OCI-LY3 (cell line): Measurements from ENCODE around the gene SLC46A2.

ENCODE experiments used
- H2AFZ ChIP-seq: fragments of 200-600, 300-600 bp; shearing (Covaris generic); 2 replicates; pipeline ENCODE4 v1.6.0; 2014; ENCODE audit warnings: antibody characterized with exemption, low read depth, low read length
- H3K27ac ChIP-seq: fragments of 200-600, 300-600 bp; sonication (generic); 2 replicates; pipeline ENCODE4 v1.5.1; 2014; ENCODE audit warnings: mild to moderate bottlenecking, low read length, moderate library complexity, mixed read lengths
- H3K27me3 ChIP-seq: fragments of 200-600, 300-600 bp; sonication (generic); 2 replicates; pipeline ENCODE4 v1.6.1; 2014; ENCODE audit warnings: low read depth, low read length, mixed read lengths
- H3K36me3 ChIP-seq: fragments of 200-600, 300-600 bp; sonication (generic); replicated peaks from 2 replicates; pipeline ENCODE3; 2014; ENCODE audit warnings: low read depth, low read length, mixed read lengths
- H3K4me1 ChIP-seq: fragments of 300-600, 200-600 bp; sonication (generic); 2 replicates; pipeline ENCODE4 v1.6.1; 2014; ENCODE audit warnings: low read length, mixed read lengths
- H3K4me2 ChIP-seq: fragments of 200-600, 300-600 bp; sonication (generic); 2 replicates; pipeline ENCODE4 v1.6.1; 2014; ENCODE audit warnings: low read length, mixed read lengths
- H3K4me3 ChIP-seq: fragments of 300-600, 200-600 bp; sonication (generic); 2 replicates; pipeline ENCODE4 v1.5.1; 2014; ENCODE audit warnings: antibody characterized with exemption, mild to moderate bottlenecking, low read length, moderate library complexity
- H3K79me2 ChIP-seq: fragments of 300-600, 200-600 bp; shearing (Covaris generic); 2 replicates; pipeline ENCODE4 v1.6.1; 2014; ENCODE audit warnings: mild to moderate bottlenecking, low read length, mixed read lengths
- H3K9ac ChIP-seq: fragments of 300-600, 200-600 bp; shearing (Covaris generic); 2 replicates; pipeline ENCODE4 v1.6.0; 2014; ENCODE audit warnings: mild to moderate bottlenecking, low read length, moderate library complexity
- H3K9me3 ChIP-seq: fragments of 200-600, 300-600 bp; shearing (Covaris generic); 2 replicates; pipeline ENCODE4 v1.6.1; 2014; ENCODE audit warnings: low read length, mixed read lengths; ENCODE audit not compliant: insufficient read depth
- H4K20me1 ChIP-seq: fragments of 200-600, 300-600 bp; sonication (generic); 2 replicates; pipeline ENCODE4 v1.6.1; 2016; ENCODE audit warnings: low read length, mixed read lengths; ENCODE audit not compliant: insufficient read depth
- CTCF ChIP-seq: fragments of 200-600, 300-600 bp; sonication (generic); IDR thresholded peaks from 2 replicates; pipeline ENCODE4 v1.5.1; 2014; ENCODE audit warnings: antibody characterized with exemption, low read length, low read depth
- EZH2phosphoT487 ChIP-seq: fragments of 200-600 bp; shearing (Covaris generic); IDR thresholded peaks from 2 replicates; pipeline ENCODE4 v1.6.1; 2018; ENCODE audit warnings: antibody characterized with exemption, mixed run types, low read depth

The SLC46A2 gene

GRCh38 chr9:112852741-112853504, 37.8 kb downstream of the SLC46A2 start:
- Histone ChIP-seq H4K20me1 (no peaks in the 10 kb centered on the region; the same call in 1 of the 2 replicates), H3K4me1 (peaks cover 15% of the 10 kb centered on the region), H3K9ac (no peak overlapping the region), H3K27me3 (no peaks in the 10 kb centered on the region; the same call in 1 of the 2 replicates), H3K36me3 (no peaks in the 10 kb centered on the region), H3K9me3 (no peaks in the 10 kb centered on the region), H3K4me2 (no peak overlapping the region), H2AFZ (no peak overlapping the region), H3K27ac (no peak overlapping the region), H3K79me2 (no peaks in the 10 kb centered on the region), H3K4me3 (no peak overlapping the region)
- TF ChIP-seq EZH2phosphoT487 (no peak), CTCF (no peak)

DNA sequence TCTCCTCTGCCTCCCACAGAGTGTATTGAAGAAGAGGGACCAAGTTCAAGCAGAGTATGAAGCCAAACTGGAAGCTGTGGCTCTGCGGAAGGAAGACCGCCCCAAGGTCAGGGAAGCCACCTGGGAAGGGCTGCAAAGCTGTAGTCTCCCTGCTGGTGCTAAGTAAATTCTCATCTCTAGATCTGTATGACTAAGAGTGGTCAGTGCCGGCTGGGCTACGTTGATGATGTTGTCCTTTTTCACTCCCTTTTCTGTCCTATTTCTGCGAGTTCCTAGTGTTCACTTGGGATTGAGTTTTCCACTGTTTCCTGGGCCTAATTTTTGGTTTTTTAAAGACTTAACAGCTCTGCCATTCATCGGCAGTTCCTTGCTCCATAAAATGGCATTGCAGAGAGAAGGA, 39.8 kb downstream of the SLC46A2 start:
- no peak overlapping the region for H2AFZ ChIP-seq
- H3K9ac ChIP-seq = no peak overlapping the region
- H3K36me3 ChIP-seq = no peaks in the 10 kb centered on the region
- no peak overlapping the region for H3K27ac ChIP-seq
- H3K79me2 ChIP-seq = no peaks in the 10 kb centered on the region
- H3K27me3 ChIP-seq = no peaks in the 10 kb centered on the region; the same call in 1 of the 2 replicates
- TF ChIP-seq EZH2phosphoT487 (no peak), CTCF (no peak)
- H3K4me3 ChIP-seq = no peak overlapping the region
- H3K9me3 ChIP-seq = no peaks in the 10 kb centered on the region
- H4K20me1 ChIP-seq = no peaks in the 10 kb centered on the region; the same call in 1 of the 2 replicates
- no peak overlapping the region for H3K4me2 ChIP-seq
- H3K4me1 ChIP-seq = peaks cover 18% of the 10 kb centered on the region

GRCh38 chr9:112849363-112849922, 41.2 kb downstream of the SLC46A2 start:
- Histone ChIP-seq H2AFZ (no peak overlapping the region), H3K79me2 (no peaks in the 10 kb centered on the region), H3K4me2 (peak overlapping the region; percentile 22), H4K20me1 (no peaks in the 10 kb centered on the region; the same call in 1 of the 2 replicates), H3K36me3 (no peaks in the 10 kb centered on the region), H3K4me1 (peaks cover 31% of the 10 kb centered on the region), H3K27me3 (no peaks in the 10 kb centered on the region; the same call in 1 of the 2 replicates), H3K9me3 (no peaks in the 10 kb centered on the region), H3K4me3 (no peak overlapping the region), H3K9ac (no peak overlapping the region), H3K27ac (no peak overlapping the region)
- TF ChIP-seq CTCF (no peak), EZH2phosphoT487 (no peak)

- no peak overlapping the region for H3K9ac ChIP-seq
These were observed 42.1 kb downstream of the SLC46A2 start for GRCh38 chr9:112848316-112849151.

More at GRCh38 chr9:112848316-112849151, 42.1 kb downstream of the SLC46A2 start:
- TF ChIP-seq CTCF (no peak), EZH2phosphoT487 (no peak)
- Histone ChIP-seq H4K20me1 (no peaks in the 10 kb centered on the region; the same call in 1 of the 2 replicates), H3K36me3 (no peaks in the 10 kb centered on the region), H3K4me1 (peaks cover 33% of the 10 kb centered on the region), H3K4me2 (no peak overlapping the region), H3K27me3 (no peaks in the 10 kb centered on the region; the same call in 1 of the 2 replicates), H3K27ac (no peak overlapping the region), H3K4me3 (no peak overlapping the region), H3K79me2 (no peaks in the 10 kb centered on the region), H3K9me3 (no peaks in the 10 kb centered on the region), H2AFZ (no peak overlapping the region)
